GM23248 (cell line): Measurements from ENCODE around the gene PICALM. TPM values are rescaled to one million over a fixed set of nuclear protein-coding genes. Genes with fewer than 3 reads are reported as not detected.

Experiments used
- DNase-seq: peaks from one replicate; pipeline ENCODE4 v3.0.0-alpha.2; 2015
- H2AFZ ChIP-seq: fragments of 200-600 bp; sonication (generic); 2 replicates; pipeline ENCODE4 v1.6.1; 2016; ENCODE audit warnings: antibody characterized with exemption
- H3F3A ChIP-seq: fragments of 200-600 bp; sonication (generic); 2 replicates; pipeline ENCODE4 v1.6.1; 2016; ENCODE audit warnings: mild to moderate bottlenecking, antibody characterized with exemption, mixed run types; ENCODE audit not compliant: insufficient read depth
- H3K27ac ChIP-seq: fragments of 200-600 bp; sonication (generic); 2 replicates; pipeline ENCODE4 v1.5.1; 2016; ENCODE audit warnings: mild to moderate bottlenecking
- H3K27me3 ChIP-seq: fragments of 200-600 bp; sonication (generic); replicated peaks from 2 replicates; pipeline ENCODE4 v1.6.1; 2016; ENCODE audit warnings: mild to moderate bottlenecking; ENCODE audit not compliant: insufficient read depth
- H3K36me3 ChIP-seq: fragments of 200-600 bp; sonication (generic); 2 replicates; pipeline ENCODE4 v1.6.1; 2016; ENCODE audit warnings: low read depth, mild to moderate bottlenecking
- H3K4me1 ChIP-seq: fragments of 200-600 bp; sonication (generic); 2 replicates; pipeline ENCODE4 v1.6.1; 2016; ENCODE audit warnings: mild to moderate bottlenecking; ENCODE audit not compliant: insufficient read depth
- H3K4me2 ChIP-seq: fragments of 200-600 bp; sonication (generic); one replicate; pipeline ENCODE4 v1.6.1; 2016; ENCODE audit warnings: mild to moderate bottlenecking; ENCODE audit not compliant: unreplicated experiment
- H3K4me3 ChIP-seq: fragments of 200-600 bp; sonication (generic); 2 replicates; pipeline ENCODE4 v1.5.1; 2016; ENCODE audit warnings: mild to moderate bottlenecking
- H3K79me2 ChIP-seq: fragments of 200-600 bp; sonication (generic); 2 replicates; pipeline ENCODE4 v1.6.1; 2016; ENCODE audit warnings: mild to moderate bottlenecking; ENCODE audit not compliant: insufficient read depth
- H3K9ac ChIP-seq: fragments of 200-600 bp; sonication (generic); 2 replicates; pipeline ENCODE4 v1.6.1; 2016; ENCODE audit warnings: mild to moderate bottlenecking
- H3K9me2 ChIP-seq: fragments of 200-600 bp; sonication (generic); 2 replicates; pipeline ENCODE4 v1.6.1; 2016; ENCODE audit warnings: mixed run types, mild to moderate bottlenecking, moderate library complexity; ENCODE audit not compliant: insufficient read depth
- H3K9me3 ChIP-seq: fragments of 200-600 bp; sonication (generic); one replicate; pipeline ENCODE4 v1.6.1; 2017; ENCODE audit warnings: low read depth
- H4K20me1 ChIP-seq: fragments of 200-600 bp; sonication (generic); 2 replicates; pipeline ENCODE4 v1.6.0; 2016; ENCODE audit not compliant: insufficient read depth
- EZH2 ChIP-seq: fragments of 200-600 bp; sonication (generic); IDR thresholded peaks from 2 replicates; pipeline ENCODE4 v1.6.1; 2018; ENCODE audit warnings: antibody characterized with exemption, mild to moderate bottlenecking; ENCODE audit not compliant: insufficient read depth, poor library complexity, severe bottlenecking
- EZH2phosphoT487 ChIP-seq: fragments of 200-600 bp; sonication (generic); IDR thresholded peaks from 2 replicates; pipeline ENCODE4 v1.6.1; 2018; ENCODE audit warnings: antibody characterized with exemption, moderate library complexity, mild to moderate bottlenecking, low read depth; ENCODE audit not compliant: insufficient read depth
- WGBS, 2 experiments: methylation state at CpG; one replicate each; pipeline ENCODE4 v1.1.6; 2015 to 2017; ENCODE audit warnings: low lambda C conversion rate in 2 of 2, low coverage in 1 of 2; ENCODE audit errors: missing lambda C conversion rate in 2 of 2; 5-methylcytosine and 5-hydroxymethylcytosine counted together
- in situ Hi-C: fragments of 300-500 bp; cut with MboI; formaldehyde crosslinking; loops from 2 replicates; pipeline ENCODE4 v1.15.0; 2020
- polyA plus RNA-seq: library from polyadenylated mRNA; unstranded; fragments of >200 nt; fragmentation: Nextera tagmentation; extraction: Ambion mirVana; gene quantifications from 2 replicates; pipeline ENCODE4 v1.2.1, GENCODE V29; 2016
- total RNA-seq: library from RNA; depleted of rRNA; stranded (reverse); fragments of >200 nt; shearing (Covaris generic); gene quantifications from 2 replicates; pipeline ENCODE4 v1.2.3, GENCODE V29; 2014

The PICALM gene
- total and polyA plus RNA-seq, 2 experiments from 2014 or later, result 73.2 to 310 TPM

GRCh38 chr11:86103808-86104207 is 34.9 kb upstream of the PICALM start:
- in situ Hi-C loops, result no loop called here
- H3K4me2 ChIP-seq, result no peak overlapping the region
- H3K36me3 ChIP-seq, result no peaks in the 10 kb centered on the region
- no peak overlapping the region for H3K9ac ChIP-seq
- H3K9me2 ChIP-seq, result peaks cover 6% of the 10 kb centered on the region; the same call in 1 of the 2 replicates
- no peak for DNase-seq
- H3K4me1 ChIP-seq, result peaks cover 40% of the 10 kb centered on the region
- TF ChIP-seq EZH2phosphoT487, result no peak
- no peak for TF ChIP-seq EZH2
- H4K20me1 ChIP-seq, result no peaks in the 10 kb centered on the region
- no peaks in the 10 kb centered on the region for H3K79me2 ChIP-seq
- H3F3A ChIP-seq, result peaks cover 44% of the 10 kb centered on the region
- no peak overlapping the region for H2AFZ ChIP-seq
- H3K9me3 ChIP-seq, result no peaks in the 10 kb centered on the region
- H3K27me3 ChIP-seq, result no peaks in the 10 kb centered on the region
- H3K27ac ChIP-seq, result no peak overlapping the region
- WGBS, 2 experiments, result 97 to 98% methylated on average over 1 of the region's 1 CpG
- no peak overlapping the region for H3K4me3 ChIP-seq

- no peaks in the 10 kb centered on the region for H3K36me3 ChIP-seq
- peak; percentile 74 for DNase-seq
- peaks cover 6% of the 10 kb centered on the region; the same call in 1 of the 2 replicates for H3K9me2 ChIP-seq
- WGBS, 2 experiments, result 27 to 29% methylated on average over 3 of the region's 3 CpGs
- no peaks in the 10 kb centered on the region for H3K9me3 ChIP-seq
- peak overlapping the region; percentile 39 for H3K27ac ChIP-seq
- TF ChIP-seq EZH2 (no peak), EZH2phosphoT487 (no peak)
- H2AFZ ChIP-seq, result no peak overlapping the region
- H3K4me2 ChIP-seq, result peak overlapping the region; percentile 10
- no peaks in the 10 kb centered on the region for H4K20me1 ChIP-seq
- H3K9ac ChIP-seq, result peak overlapping the region; percentile 24; the same call in 1 of the 2 replicates
- H3K27me3 ChIP-seq, result no peaks in the 10 kb centered on the region
- peaks cover 34% of the 10 kb centered on the region for H3K4me1 ChIP-seq
- H3K79me2 ChIP-seq, result no peaks in the 10 kb centered on the region
- no peak overlapping the region; the same call in 1 of the 2 replicates for H3K4me3 ChIP-seq
- in situ Hi-C loops, result no loop called here
- H3F3A ChIP-seq, result peaks cover 37% of the 10 kb centered on the region
These were observed 33.1 kb upstream of the PICALM start for GRCh38 chr11:86101941-86102407.

- Histone ChIP-seq H2AFZ (no peak overlapping the region), H3K79me2 (no peaks in the 10 kb centered on the region), H3K4me3 (no peak overlapping the region; the same call in 1 of the 2 replicates), H3K9me2 (peaks cover 6% of the 10 kb centered on the region; the same call in 1 of the 2 replicates), H3K9me3 (no peaks in the 10 kb centered on the region), H3K9ac (no peak overlapping the region), H4K20me1 (no peaks in the 10 kb centered on the region), H3F3A (peaks cover 37% of the 10 kb centered on the region), H3K27me3 (no peaks in the 10 kb centered on the region), H3K36me3 (no peaks in the 10 kb centered on the region), H3K27ac (peak overlapping the region; percentile 39), H3K4me2 (peak overlapping the region; percentile 10), H3K4me1 (peaks cover 30% of the 10 kb centered on the region)
- in situ Hi-C loops, result no loop called here
- DNase-seq, result peak; percentile 68
- 49 to 56% methylated on average over 5 of the region's 5 CpGs for WGBS, 2 experiments
- TF ChIP-seq EZH2phosphoT487 (no peak), EZH2 (no peak)
These were observed 32.6 kb upstream of the PICALM start for GRCh38 chr11:86101493-86101892.

- peaks cover 29% of the 10 kb centered on the region for H3K4me1 ChIP-seq
- H4K20me1 ChIP-seq, result no peaks in the 10 kb centered on the region
- peaks cover 37% of the 10 kb centered on the region for H3F3A ChIP-seq
- H3K9ac ChIP-seq, result no peak overlapping the region
- H3K27ac ChIP-seq, result no peak overlapping the region
- no peaks in the 10 kb centered on the region for H3K9me3 ChIP-seq
- peaks cover 6% of the 10 kb centered on the region; the same call in 1 of the 2 replicates for H3K9me2 ChIP-seq
- peak; percentile 85 for DNase-seq
- peak overlapping the region; percentile 40 for H3K4me2 ChIP-seq
- no peaks in the 10 kb centered on the region for H3K79me2 ChIP-seq
- in situ Hi-C loops, result no loop called here
- H3K36me3 ChIP-seq, result no peaks in the 10 kb centered on the region
- H2AFZ ChIP-seq, result no peak overlapping the region
- H3K4me3 ChIP-seq, result no peak overlapping the region
- no peaks in the 10 kb centered on the region for H3K27me3 ChIP-seq
- TF ChIP-seq EZH2 (no peak), EZH2phosphoT487 (no peak)
- WGBS, 2 experiments, result 19 to 21% methylated on average over 4 of the region's 4 CpGs
These were observed 31.0 kb upstream of the PICALM start for GRCh38 chr11:86099874-86100273.
